GM23338 (cell line): ENCODE measurements around the gene KCTD4.

Experiments
- CREB1 ChIP-seq: fragments of 250-450 bp; sonication (Bioruptor Pico); IDR thresholded peaks from 2 replicates; pipeline ENCODE4 v1.5.0; 2020; ENCODE audit warnings: low read depth, mild to moderate bottlenecking, moderate library complexity
- CTCF ChIP-seq, 2 experiments: fragments of 200-600 bp in 1 of 2; sonication (generic) in 1 of 2; conservative IDR thresholded peaks; 2 replicates each; pipeline versions ENCODE4 v1.5.1 to v1.6.1; 2016 to 2017; ENCODE audit warnings: antibody characterized with exemption in 2 of 2, low read depth in 2 of 2, mild to moderate bottlenecking in 2 of 2, moderate library complexity in 1 of 2
- EZH2 ChIP-seq: fragments of 200-600 bp; sonication (generic); IDR thresholded peaks from one replicate; pipeline ENCODE4 v1.8.0; 2017; ENCODE audit warnings: antibody characterized with exemption, mild to moderate bottlenecking, low read depth; ENCODE audit not compliant: unreplicated experiment
- EZH2phosphoT487 ChIP-seq: fragments of 200-600 bp; sonication (generic); IDR thresholded peaks from one replicate; pipeline ENCODE4 v1.8.1; 2018; ENCODE audit warnings: antibody characterized with exemption; ENCODE audit not compliant: unreplicated experiment
- JUNB ChIP-seq: IDR thresholded peaks from one replicate; pipeline ENCODE4 v1.6.1; 2016; ENCODE audit warnings: antibody characterized with exemption; ENCODE audit not compliant: unreplicated experiment
- NANOG ChIP-seq: IDR thresholded peaks from 2 replicates; pipeline ENCODE4 v1.6.1; 2016; ENCODE audit warnings: antibody characterized with exemption, borderline replicate concordance
- POLR2AphosphoS5 ChIP-seq: IDR thresholded peaks from 2 replicates; pipeline ENCODE4 v1.6.1; 2016; ENCODE audit warnings: antibody characterized with exemption, low read depth
- STAT1 ChIP-seq: IDR thresholded peaks from one replicate; pipeline ENCODE4 v1.6.1; 2016; ENCODE audit warnings: antibody characterized with exemption; ENCODE audit not compliant: unreplicated experiment
- ZNF114 ChIP-seq: fragments of 250-450 bp; sonication (Bioruptor Pico); IDR thresholded peaks from 2 replicates; pipeline ENCODE4 v1.5.0; 2020; ENCODE audit warnings: mild to moderate bottlenecking, moderate library complexity
- TF ChIP-seq, protein P1 (sequence below): IDR thresholded peaks from one replicate; pipeline ENCODE4 v1.6.1; 2018; ENCODE audit warnings: antibody characterized with exemption; ENCODE audit not compliant: unreplicated experiment
- TF ChIP-seq, protein P2 (sequence below): fragments of 250-450 bp; sonication (Bioruptor Pico); IDR thresholded peaks from 2 replicates; pipeline ENCODE4 v1.5.0; 2020; ENCODE audit warnings: mild to moderate bottlenecking, moderate library complexity

DNA sequence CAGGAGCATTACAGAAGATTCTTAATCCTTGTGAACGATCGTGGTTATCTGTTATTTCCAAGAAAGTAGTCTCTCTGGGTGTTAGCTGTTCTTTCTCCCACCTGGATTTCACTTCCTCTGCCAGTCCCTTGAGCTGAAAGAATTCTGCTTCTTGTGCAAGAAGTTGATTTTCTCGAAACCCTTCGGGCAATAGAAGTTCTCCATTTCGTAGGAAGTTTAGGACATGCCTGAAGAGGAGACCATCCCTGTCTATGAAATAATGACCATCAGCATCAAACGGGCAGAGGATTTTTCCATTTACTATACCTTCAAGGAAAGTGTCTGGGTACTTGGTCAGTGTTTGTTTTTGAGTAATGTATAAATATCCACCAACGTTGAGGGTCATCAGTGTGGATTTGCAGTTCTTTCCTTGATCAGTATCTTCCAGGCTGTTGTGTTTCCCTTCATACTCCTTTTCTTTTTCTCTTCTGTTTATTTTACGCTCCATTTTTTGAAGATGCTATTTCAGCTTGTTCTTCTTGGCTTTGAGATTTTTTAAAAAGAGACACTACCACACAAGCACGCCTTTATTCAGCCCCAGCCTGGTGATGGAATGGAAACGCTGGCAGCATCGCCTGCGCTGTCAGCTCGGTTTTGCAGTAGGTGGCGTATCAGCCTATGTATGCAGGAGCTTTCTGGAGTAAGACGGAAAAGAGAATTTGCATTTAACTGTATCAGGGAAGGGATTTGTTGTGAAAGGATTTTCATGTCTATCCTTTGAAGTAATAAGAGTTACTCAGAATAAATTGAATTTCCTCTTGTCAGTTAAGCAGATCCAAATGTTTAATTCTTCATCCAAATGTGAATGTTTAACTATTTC is 6.5 kb downstream of the KCTD4 start:
- TF ChIP-seq EZH2phosphoT487: no peak
- TF ChIP-seq CTCF (conservative IDR thresholded peaks at IDR 0.05; ENCODE audit: low read depth in 2 of 2): peak; percentile 57 to 67
- TF ChIP-seq CREB1: no peak
- TF ChIP-seq ZNF114: no peak
- TF ChIP-seq, protein P1, sequence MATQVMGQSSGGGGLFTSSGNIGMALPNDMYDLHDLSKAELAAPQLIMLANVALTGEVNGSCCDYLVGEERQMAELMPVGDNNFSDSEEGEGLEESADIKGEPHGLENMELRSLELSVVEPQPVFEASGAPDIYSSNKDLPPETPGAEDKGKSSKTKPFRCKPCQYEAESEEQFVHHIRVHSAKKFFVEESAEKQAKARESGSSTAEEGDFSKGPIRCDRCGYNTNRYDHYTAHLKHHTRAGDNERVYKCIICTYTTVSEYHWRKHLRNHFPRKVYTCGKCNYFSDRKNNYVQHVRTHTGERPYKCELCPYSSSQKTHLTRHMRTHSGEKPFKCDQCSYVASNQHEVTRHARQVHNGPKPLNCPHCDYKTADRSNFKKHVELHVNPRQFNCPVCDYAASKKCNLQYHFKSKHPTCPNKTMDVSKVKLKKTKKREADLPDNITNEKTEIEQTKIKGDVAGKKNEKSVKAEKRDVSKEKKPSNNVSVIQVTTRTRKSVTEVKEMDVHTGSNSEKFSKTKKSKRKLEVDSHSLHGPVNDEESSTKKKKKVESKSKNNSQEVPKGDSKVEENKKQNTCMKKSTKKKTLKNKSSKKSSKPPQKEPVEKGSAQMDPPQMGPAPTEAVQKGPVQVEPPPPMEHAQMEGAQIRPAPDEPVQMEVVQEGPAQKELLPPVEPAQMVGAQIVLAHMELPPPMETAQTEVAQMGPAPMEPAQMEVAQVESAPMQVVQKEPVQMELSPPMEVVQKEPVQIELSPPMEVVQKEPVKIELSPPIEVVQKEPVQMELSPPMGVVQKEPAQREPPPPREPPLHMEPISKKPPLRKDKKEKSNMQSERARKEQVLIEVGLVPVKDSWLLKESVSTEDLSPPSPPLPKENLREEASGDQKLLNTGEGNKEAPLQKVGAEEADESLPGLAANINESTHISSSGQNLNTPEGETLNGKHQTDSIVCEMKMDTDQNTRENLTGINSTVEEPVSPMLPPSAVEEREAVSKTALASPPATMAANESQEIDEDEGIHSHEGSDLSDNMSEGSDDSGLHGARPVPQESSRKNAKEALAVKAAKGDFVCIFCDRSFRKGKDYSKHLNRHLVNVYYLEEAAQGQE: no peak
- no peak for TF ChIP-seq POLR2AphosphoS5
- TF ChIP-seq EZH2: no peak
- TF ChIP-seq NANOG: no peak
- TF ChIP-seq, protein P2, sequence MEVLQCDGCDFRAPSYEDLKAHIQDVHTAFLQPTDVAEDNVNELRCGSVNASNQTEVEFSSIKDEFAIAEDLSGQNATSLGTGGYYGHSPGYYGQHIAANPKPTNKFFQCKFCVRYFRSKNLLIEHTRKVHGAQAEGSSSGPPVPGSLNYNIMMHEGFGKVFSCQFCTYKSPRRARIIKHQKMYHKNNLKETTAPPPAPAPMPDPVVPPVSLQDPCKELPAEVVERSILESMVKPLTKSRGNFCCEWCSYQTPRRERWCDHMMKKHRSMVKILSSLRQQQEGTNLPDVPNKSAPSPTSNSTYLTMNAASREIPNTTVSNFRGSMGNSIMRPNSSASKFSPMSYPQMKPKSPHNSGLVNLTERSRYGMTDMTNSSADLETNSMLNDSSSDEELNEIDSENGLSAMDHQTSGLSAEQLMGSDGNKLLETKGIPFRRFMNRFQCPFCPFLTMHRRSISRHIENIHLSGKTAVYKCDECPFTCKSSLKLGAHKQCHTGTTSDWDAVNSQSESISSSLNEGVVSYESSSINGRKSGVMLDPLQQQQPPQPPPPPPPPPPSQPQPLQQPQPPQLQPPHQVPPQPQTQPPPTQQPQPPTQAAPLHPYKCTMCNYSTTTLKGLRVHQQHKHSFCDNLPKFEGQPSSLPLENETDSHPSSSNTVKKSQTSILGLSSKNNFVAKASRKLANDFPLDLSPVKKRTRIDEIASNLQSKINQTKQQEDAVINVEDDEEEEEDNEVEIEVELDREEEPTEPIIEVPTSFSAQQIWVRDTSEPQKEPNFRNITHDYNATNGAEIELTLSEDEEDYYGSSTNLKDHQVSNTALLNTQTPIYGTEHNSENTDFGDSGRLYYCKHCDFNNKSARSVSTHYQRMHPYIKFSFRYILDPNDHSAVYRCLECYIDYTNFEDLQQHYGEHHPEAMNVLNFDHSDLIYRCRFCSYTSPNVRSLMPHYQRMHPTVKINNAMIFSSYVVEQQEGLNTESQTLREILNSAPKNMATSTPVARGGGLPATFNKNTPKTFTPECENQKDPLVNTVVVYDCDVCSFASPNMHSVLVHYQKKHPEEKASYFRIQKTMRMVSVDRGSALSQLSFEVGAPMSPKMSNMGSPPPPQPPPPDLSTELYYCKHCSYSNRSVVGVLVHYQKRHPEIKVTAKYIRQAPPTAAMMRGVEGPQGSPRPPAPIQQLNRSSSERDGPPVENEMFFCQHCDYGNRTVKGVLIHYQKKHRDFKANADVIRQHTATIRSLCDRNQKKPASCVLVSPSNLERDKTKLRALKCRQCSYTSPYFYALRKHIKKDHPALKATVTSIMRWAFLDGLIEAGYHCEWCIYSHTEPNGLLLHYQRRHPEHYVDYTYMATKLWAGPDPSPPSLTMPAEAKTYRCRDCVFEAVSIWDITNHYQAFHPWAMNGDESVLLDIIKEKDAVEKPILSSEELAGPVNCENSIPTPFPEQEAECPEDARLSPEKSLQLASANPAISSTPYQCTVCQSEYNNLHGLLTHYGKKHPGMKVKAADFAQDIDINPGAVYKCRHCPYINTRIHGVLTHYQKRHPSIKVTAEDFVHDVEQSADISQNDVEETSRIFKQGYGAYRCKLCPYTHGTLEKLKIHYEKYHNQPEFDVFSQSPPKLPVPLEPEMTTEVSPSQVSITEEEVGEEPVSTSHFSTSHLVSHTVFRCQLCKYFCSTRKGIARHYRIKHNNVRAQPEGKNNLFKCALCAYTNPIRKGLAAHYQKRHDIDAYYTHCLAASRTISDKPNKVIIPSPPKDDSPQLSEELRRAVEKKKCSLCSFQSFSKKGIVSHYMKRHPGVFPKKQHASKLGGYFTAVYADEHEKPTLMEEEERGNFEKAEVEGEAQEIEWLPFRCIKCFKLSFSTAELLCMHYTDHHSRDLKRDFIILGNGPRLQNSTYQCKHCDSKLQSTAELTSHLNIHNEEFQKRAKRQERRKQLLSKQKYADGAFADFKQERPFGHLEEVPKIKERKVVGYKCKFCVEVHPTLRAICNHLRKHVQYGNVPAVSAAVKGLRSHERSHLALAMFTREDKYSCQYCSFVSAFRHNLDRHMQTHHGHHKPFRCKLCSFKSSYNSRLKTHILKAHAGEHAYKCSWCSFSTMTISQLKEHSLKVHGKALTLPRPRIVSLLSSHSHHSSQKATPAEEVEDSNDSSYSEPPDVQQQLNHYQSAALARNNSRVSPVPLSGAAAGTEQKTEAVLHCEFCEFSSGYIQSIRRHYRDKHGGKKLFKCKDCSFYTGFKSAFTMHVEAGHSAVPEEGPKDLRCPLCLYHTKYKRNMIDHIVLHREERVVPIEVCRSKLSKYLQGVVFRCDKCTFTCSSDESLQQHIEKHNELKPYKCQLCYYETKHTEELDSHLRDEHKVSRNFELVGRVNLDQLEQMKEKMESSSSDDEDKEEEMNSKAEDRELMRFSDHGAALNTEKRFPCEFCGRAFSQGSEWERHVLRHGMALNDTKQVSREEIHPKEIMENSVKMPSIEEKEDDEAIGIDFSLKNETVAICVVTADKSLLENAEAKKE (CRISPR knock-in tag): no peak
- no peak for TF ChIP-seq STAT1
- TF ChIP-seq JUNB: no peak
